Astrocyte (in vitro differentiated cells and primary cell): ENCODE data around the gene CDH13. TPM values are rescaled to one million over a fixed set of nuclear protein-coding genes. Genes with fewer than 3 reads are reported as not detected.
A peak's percentile ranks its signal among the peaks of the same experiment; 100 is the strongest.

Source experiments
- DNase-seq: peaks from one replicate; pipeline ENCODE4 v3.0.0-alpha.2; 2010; ENCODE audit warnings: low read depth
- FAIRE-seq: peaks from 2 replicates; lab custom pipeline; 2011; peaks lifted over from hg19 to GRCh38; lab: Jason Lieb, UNC
- H2AFZ ChIP-seq: 2 replicates; pipeline ENCODE4 v1.6.0; 2012; ENCODE audit warnings: low read depth, low read length, inconsistent platforms
- H3K27ac ChIP-seq: 2 replicates; pipeline ENCODE4 v1.5.1; 2011; ENCODE audit warnings: low read depth, low read length, inconsistent platforms
- H3K27me3 ChIP-seq: 2 replicates; pipeline ENCODE4 v1.6.0; 2011; ENCODE audit warnings: low read length, inconsistent platforms; ENCODE audit not compliant: insufficient read depth
- H3K36me3 ChIP-seq: 2 replicates; pipeline ENCODE4 v1.5.1; 2011; ENCODE audit warnings: low read length, inconsistent platforms; ENCODE audit not compliant: insufficient read depth
- H3K4me1 ChIP-seq: 2 replicates; pipeline ENCODE4 v1.5.1; 2011; ENCODE audit warnings: low read length, inconsistent platforms; ENCODE audit not compliant: insufficient read depth
- H3K4me2 ChIP-seq: 2 replicates; pipeline ENCODE4 v1.6.0; 2012; ENCODE audit warnings: low read length, inconsistent platforms
- H3K4me3 ChIP-seq: 2 replicates; pipeline ENCODE4 v1.5.1; 2011; ENCODE audit warnings: low read depth, mild to moderate bottlenecking, low read length, inconsistent platforms; ENCODE audit not compliant: insufficient read depth
- H3K79me2 ChIP-seq: 2 replicates; pipeline ENCODE4 v1.6.0; 2012; ENCODE audit warnings: mild to moderate bottlenecking, low read length, inconsistent platforms; ENCODE audit not compliant: insufficient read depth
- H3K9ac ChIP-seq: 2 replicates; pipeline ENCODE4 v1.6.0; 2012; ENCODE audit warnings: mild to moderate bottlenecking, low read length, inconsistent platforms
- H3K9me3 ChIP-seq: 2 replicates; pipeline ENCODE4 v1.5.1; 2012; ENCODE audit warnings: low read depth, mild to moderate bottlenecking, low read length, inconsistent platforms; ENCODE audit not compliant: insufficient read depth
- H4K20me1 ChIP-seq: 2 replicates; pipeline ENCODE4 v1.6.0; 2012; ENCODE audit warnings: low read length, inconsistent platforms; ENCODE audit not compliant: insufficient read depth
- H3K27ac Mint-ChIP-seq: one replicate; pipeline ENCODE4 v1.8.0; 2021; ENCODE audit warnings: mild to moderate bottlenecking, mixed read lengths; ENCODE audit not compliant: unreplicated experiment
- H3K27me3 Mint-ChIP-seq: one replicate; pipeline ENCODE4 v1.8.0; 2021; ENCODE audit warnings: low read depth, mixed read lengths; ENCODE audit not compliant: unreplicated experiment
- H3K36me3 Mint-ChIP-seq: one replicate; pipeline ENCODE4 v1.8.0; 2021; ENCODE audit warnings: low read depth, mixed read lengths; ENCODE audit not compliant: unreplicated experiment
- H3K4me1 Mint-ChIP-seq: one replicate; pipeline ENCODE4 v1.8.0; 2021; ENCODE audit warnings: low read depth, mixed read lengths; ENCODE audit not compliant: unreplicated experiment
- H3K4me3 Mint-ChIP-seq: one replicate; pipeline ENCODE4 v1.8.0; 2021; ENCODE audit warnings: mild to moderate bottlenecking, moderate library complexity, mixed read lengths; ENCODE audit not compliant: unreplicated experiment
- H3K9me3 Mint-ChIP-seq: one replicate; pipeline ENCODE4 v1.8.0; 2021; ENCODE audit warnings: mild to moderate bottlenecking, mixed read lengths; ENCODE audit not compliant: unreplicated experiment
- CTCF ChIP-seq: IDR thresholded peaks from 2 replicates; pipeline ENCODE4 v1.5.1; 2011; ENCODE audit warnings: low read depth, mild to moderate bottlenecking, inconsistent platforms, low read length, moderate library complexity; ENCODE audit not compliant: insufficient read depth
- EZH2 ChIP-seq: IDR thresholded peaks from 2 replicates; pipeline ENCODE4 v1.6.1; 2012; ENCODE audit warnings: mild to moderate bottlenecking, low read length, inconsistent platforms; ENCODE audit not compliant: insufficient read depth
- total RNA-seq: library from RNA; stranded (reverse); gene quantifications from 2 replicates; pipeline ENCODE4 v1.2.1, GENCODE V29; 2021

The CDH13 gene
- total RNA-seq, 1 donor from 2014 or later = 41.7 TPM

- H3K4me3 ChIP-seq = no peak overlapping the region
- H3K27ac ChIP-seq = no peak overlapping the region
- H3K27ac Mint-ChIP-seq = no peak overlapping the region
- no peak for FAIRE-seq
- peaks cover 4% of the 10 kb centered on the region for H3K27me3 Mint-ChIP-seq
- H3K9ac ChIP-seq = no peak overlapping the region
- peaks cover 4% of the 10 kb centered on the region for H4K20me1 ChIP-seq
- no peaks in the 10 kb centered on the region for H3K4me1 ChIP-seq
- no peak overlapping the region for H2AFZ ChIP-seq
- TF ChIP-seq CTCF = no peak
- no peak for TF ChIP-seq EZH2
- no peak overlapping the region for H3K4me2 ChIP-seq
- no peaks in the 10 kb centered on the region for H3K36me3 Mint-ChIP-seq
- peaks cover 2% of the 10 kb centered on the region for H3K4me1 Mint-ChIP-seq
- no peaks in the 10 kb centered on the region for H3K9me3 ChIP-seq
- no peaks in the 10 kb centered on the region for H3K36me3 ChIP-seq
- no peak overlapping the region for H3K4me3 Mint-ChIP-seq
- DNase-seq = peak; percentile 31
- H3K27me3 ChIP-seq = no peaks in the 10 kb centered on the region
- H3K79me2 ChIP-seq = no peaks in the 10 kb centered on the region
- H3K9me3 Mint-ChIP-seq = no peaks in the 10 kb centered on the region
Observed at GRCh38 chr16:83366228-83366627, 739.5 kb downstream of the CDH13 start.

GRCh38 chr16:83374979-83375378, 748.2 kb downstream of the CDH13 start:
- H3K4me2 ChIP-seq = no peak overlapping the region
- H3K36me3 Mint-ChIP-seq = no peaks in the 10 kb centered on the region

More at GRCh38 chr16:83374979-83375378, 748.2 kb downstream of the CDH13 start:
- TF ChIP-seq CTCF = no peak
- TF ChIP-seq EZH2 = no peak
- Mint-ChIP-seq H3K4me3 (no peak overlapping the region), H3K27me3 (peaks cover 29% of the 10 kb centered on the region), H3K27ac (no peak overlapping the region), H3K9me3 (no peaks in the 10 kb centered on the region), H3K4me1 (no peaks in the 10 kb centered on the region)
- Histone ChIP-seq H3K27me3 (no peaks in the 10 kb centered on the region), H4K20me1 (no peaks in the 10 kb centered on the region), H3K4me1 (no peaks in the 10 kb centered on the region), H2AFZ (no peak overlapping the region), H3K27ac (no peak overlapping the region), H3K79me2 (no peaks in the 10 kb centered on the region), H3K9me3 (no peaks in the 10 kb centered on the region), H3K36me3 (no peaks in the 10 kb centered on the region), H3K9ac (no peak overlapping the region), H3K4me3 (no peak overlapping the region)
- FAIRE-seq (no peak), DNase-seq (no peak)
